Ammon's horn (tissue), 1 donor: ENCODE results near the gene OSTM1.
"Not testable (repeated sequence)": the region's sequence is repeated elsewhere in the genome, so short reads cannot be mapped to it uniquely, and the experiment has no call there.

Experiments used
- DNase-seq: peaks from one replicate; pipeline ENCODE4 v3.0.0-alpha.2; 2016; ENCODE audit warnings: low spot score

The OSTM1 gene

GRCh38 chr6:108020472-108021116 is 53.9 kb downstream of the OSTM1 start:
- no peak for DNase-seq

- DNase-seq = not testable (repeated sequence)
Observed at GRCh38 chr6:108016283-108016682, 58.3 kb downstream of the OSTM1 start.

GRCh38 chr6:108013787-108014439 is 60.6 kb downstream of the OSTM1 start:
- no peak for DNase-seq

DNA sequence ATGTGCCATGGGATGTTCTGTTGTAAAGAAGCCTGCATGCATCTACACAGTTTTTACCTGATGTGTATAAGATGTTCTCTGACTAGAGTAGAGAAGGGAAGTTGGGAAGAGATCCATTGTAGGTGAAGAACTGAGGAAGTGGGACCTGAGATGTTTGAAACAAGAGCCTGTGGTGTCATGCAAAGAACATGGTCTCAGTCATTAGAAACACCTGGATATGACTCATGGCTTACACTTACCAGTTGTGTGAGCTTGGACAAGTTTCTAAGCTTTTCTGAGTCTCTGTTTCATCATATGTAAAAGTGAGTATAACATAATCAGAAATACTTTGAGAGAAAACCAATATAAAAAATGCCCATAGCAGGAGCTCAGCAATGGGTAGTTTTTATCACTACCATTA is 64.6 kb downstream of the OSTM1 start:
- DNase-seq = no peak

GRCh38 chr6:108009258-108009657 is 65.3 kb downstream of the OSTM1 start:
- DNase-seq = not testable (repeated sequence)

- no peak for DNase-seq
Observed at GRCh38 chr6:108008363-108008762, 66.2 kb downstream of the OSTM1 start.

- DNase-seq = no peak
Observed at GRCh38 chr6:108005961-108006360, 68.6 kb downstream of the OSTM1 start.

- DNase-seq = no peak
Observed at GRCh38 chr6:108004861-108005260, 69.7 kb downstream of the OSTM1 start.

DNA sequence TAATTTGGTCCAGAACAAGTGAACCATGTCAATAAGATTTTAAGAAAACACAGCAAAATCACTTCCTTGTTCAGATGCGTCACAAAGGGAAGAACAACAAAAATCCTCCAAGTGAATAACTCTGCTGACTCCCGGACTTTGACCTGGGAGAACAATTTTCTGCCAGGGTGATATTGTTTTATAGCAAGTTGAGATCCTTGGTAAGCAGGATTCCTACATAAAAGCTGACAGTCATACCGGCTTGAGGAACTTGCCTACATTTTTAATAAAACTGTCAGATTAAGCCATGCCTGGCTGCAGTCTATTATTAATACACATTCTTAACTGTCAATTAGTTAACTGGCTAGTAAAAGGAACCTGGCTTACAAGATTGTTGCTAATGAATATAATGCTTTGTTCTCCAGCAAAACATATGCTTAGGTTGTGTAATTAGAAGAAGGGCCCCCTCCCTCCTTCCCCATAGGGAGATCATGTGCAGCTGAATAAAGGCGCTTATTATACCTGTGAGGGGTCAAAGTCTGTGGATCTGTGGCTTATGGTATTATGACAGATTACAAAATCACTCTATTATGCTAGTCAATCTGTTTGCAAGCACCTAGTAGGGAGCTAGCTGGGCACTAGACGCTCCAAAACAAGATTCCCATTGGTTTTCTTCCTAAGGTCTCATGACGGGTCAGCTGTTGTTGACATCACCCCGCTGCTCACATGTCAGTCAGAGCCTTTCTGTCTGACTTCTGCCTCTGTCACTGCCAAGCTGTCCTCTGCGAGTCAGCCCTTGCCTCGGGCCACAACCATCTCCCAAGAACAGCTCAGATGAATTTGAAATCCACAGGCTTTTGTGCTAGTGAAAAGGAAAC is 71.9 kb downstream of the OSTM1 start:
- DNase-seq = peak; percentile 94

DNA sequence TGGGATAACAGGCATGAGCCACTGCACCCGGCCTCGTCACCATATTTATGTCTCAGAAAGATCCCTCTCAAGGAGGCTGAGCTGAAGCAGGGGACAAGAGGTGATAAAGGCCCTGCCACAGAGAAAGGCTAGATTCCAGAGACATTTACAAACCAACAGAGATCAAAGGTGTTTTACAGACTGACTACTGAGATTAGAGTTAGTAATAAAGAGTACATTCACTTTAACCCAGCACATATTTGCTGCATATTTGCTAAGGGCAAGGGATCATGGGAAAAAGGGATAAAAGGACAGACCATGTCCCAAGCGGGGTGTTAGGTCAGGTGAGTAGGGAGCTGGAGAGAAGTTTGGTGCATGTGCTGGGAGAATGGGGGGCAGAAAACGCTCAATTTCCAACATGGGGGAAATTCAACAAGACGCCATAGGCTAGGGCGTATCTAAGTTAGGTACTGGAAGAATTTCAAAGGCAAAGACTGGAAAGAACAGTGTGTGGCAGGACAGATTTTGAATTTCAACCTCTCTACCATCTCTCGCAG is 72.8 kb downstream of the OSTM1 start:
- no peak for DNase-seq

DNA sequence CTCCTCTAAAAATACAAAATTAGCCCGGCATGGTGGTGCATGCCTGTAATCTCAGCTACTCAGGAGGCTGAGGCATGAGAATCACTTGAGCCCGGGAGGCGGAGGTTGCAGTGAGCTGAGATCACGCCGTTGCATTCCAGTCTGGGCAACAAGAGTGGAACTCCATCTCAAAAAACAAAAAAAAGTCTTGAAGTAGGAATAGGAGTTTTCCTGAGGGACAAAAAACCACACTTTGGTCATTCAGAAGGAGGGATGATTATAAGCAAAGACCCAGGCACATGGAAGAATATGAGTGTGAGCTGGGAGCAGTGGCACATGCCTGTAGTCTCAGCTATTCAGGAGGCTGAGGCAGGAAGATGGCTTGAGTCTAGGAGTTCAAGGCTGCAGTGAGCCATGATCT is 74.3 kb downstream of the OSTM1 start:
- not testable (repeated sequence) for DNase-seq

- no peak for DNase-seq
Observed at GRCh38 chr6:107999341-107999740, 75.2 kb downstream of the OSTM1 start.

DNA sequence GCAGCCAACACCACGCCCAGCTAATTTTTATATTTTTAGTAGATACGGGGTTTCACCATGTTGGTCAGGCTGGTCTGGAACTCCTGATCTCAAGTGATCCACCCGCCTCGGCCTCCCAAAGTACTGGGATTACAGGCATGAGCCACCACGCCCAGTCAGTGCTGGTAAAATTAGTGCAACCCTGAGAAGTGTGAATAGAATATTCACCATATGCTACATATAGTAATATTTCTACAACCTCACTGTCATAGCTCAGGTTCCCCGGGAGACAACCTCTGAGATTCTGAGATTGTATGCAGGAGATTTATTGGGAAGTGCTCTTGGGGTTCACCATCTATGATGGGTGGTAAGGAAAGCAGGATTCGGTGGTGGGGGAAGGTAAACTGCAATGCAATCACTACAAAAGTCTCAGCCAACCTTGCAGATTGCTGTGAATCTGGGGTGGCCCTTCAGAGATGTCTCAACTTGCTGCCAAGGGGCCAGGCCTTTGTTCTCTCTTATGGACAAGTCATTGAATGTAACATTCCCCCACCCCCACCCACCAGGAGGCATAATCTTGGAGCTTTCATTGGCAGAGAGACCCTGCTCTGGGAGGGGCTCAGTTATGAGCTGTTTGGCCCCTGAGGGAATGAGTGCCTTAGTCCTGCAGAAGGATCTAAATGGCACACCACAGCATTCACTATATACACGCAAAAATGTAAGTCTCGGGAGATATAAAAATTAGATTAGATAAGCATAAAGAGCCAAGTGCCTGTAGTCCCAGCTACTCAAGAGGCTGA is 82.6 kb downstream of the OSTM1 start:
- no peak for DNase-seq
